Upper lobe of right lung (tissue), 1 donor: ENCODE measurements around the gene NUTF2. TPM values are rescaled to one million over a fixed set of nuclear protein-coding genes. Genes with fewer than 3 reads are reported as not detected.

ENCODE experiments used
- ATAC-seq: fragments of 200-7000 bp; cut with Tn5 transposase; one replicate; pipeline ENCODE4 v1.9.1; 2020; ENCODE audit warnings: mild to moderate bottlenecking, moderate library complexity
- DNase-seq: peaks from one replicate; pipeline ENCODE4 v3.0.0-alpha.2; 2020
- H3K27ac ChIP-seq: fragments of 200-600 bp; one replicate; pipeline ENCODE4 v1.8.0; 2022
- H3K27me3 ChIP-seq: fragments of 200-600 bp; one replicate; pipeline ENCODE4 v1.8.0; 2022; ENCODE audit warnings: mild to moderate bottlenecking
- H3K36me3 ChIP-seq: fragments of 200-600 bp; one replicate; pipeline ENCODE4 v1.8.0; 2022
- H3K4me1 ChIP-seq: fragments of 200-600 bp; one replicate; pipeline ENCODE4 v1.8.0; 2022
- H3K4me3 ChIP-seq: fragments of 200-600 bp; one replicate; pipeline ENCODE4 v1.8.0; 2022; ENCODE audit warnings: mild to moderate bottlenecking
- H3K9me3 ChIP-seq: fragments of 200-600 bp; one replicate; pipeline ENCODE4 v1.8.0; 2022
- CTCF ChIP-seq: fragments of 200-600 bp; IDR thresholded peaks from one replicate; pipeline ENCODE4 v1.8.0; 2022; ENCODE audit warnings: antibody characterized with exemption
- intact Hi-C: fragments of 100-400 bp; cut with DNase I; formaldehyde crosslinking; loops from one replicate; pipeline ENCODE4 v1.11.0; 2022
- total RNA-seq: library from RNA; stranded (reverse); fragmentation: NEBNext Ultra II Directional; extraction: Animal tissue kit (Norgen Biotek cat#: 25700); gene quantifications from one replicate; pipeline ENCODE4 v1.2.1, GENCODE V29; 2021
- donor health status: DM: no; HTN: yes; CAD: no; lungs with severe emphysema.

The NUTF2 gene
- total RNA-seq, 1 donor from 2014 or later, result 55.0 TPM

DNA sequence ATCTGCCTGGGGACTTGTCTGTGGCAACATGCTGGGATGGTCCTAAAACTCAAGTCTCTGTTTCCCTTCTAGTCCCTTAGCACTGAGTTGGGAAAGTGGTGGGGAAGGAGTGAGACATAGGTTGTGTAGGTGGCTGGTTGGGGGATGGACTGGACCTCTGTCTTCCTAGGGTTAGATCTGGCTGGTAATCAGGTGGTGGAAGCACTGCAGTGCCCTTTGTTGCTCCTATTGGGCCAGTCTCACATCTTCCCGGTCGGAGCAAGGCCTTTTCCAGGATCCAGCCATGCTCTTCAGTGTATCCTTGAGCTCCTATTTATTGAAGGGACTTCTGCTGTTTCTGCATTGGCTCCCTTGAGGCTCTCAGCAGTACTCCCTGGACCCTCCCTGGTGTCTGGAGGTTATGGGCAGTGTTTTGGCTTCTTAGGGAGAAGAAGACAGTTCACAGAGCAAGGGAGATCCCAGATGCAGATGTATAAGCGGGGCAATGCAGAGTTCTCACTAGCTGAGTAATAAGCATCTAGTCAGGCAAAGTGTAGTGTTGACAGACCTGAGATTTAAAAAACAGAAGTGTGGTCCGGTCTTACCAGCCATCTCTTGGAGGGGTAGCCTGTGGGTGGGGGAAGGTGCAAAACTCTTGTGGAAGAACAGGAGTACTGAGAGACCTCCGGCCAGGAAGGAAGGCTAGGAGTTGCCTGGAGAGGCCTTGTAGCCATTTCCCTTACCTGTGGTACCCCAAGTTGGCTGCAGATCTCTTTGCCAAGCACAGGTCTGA lies 1.3 kb upstream of the NUTF2 start:
- Histone ChIP-seq H3K4me3 (peak overlapping the region; percentile 100), H3K27ac (peak overlapping the region; percentile 88), H3K36me3 (no peaks in the 10 kb centered on the region), H3K27me3 (no peaks in the 10 kb centered on the region), H3K9me3 (no peaks in the 10 kb centered on the region), H3K4me1 (peaks cover 45% of the 10 kb centered on the region)
- ATAC-seq, result no peak
- intact Hi-C loops, result no loop called here
- no peak for TF ChIP-seq CTCF
- no peak for DNase-seq

- TF ChIP-seq CTCF, result no peak
- Histone ChIP-seq H3K27me3 (no peaks in the 10 kb centered on the region), H3K9me3 (no peaks in the 10 kb centered on the region), H3K4me1 (peaks cover 45% of the 10 kb centered on the region), H3K27ac (peak overlapping the region; percentile 88), H3K4me3 (peak overlapping the region; percentile 100), H3K36me3 (no peaks in the 10 kb centered on the region)
- intact Hi-C loops, result no loop called here
- ATAC-seq (no peak), DNase-seq (no peak)
Measured at GRCh38 chr16:67846063-67846319, 742 bp upstream of the NUTF2 start.

DNA sequence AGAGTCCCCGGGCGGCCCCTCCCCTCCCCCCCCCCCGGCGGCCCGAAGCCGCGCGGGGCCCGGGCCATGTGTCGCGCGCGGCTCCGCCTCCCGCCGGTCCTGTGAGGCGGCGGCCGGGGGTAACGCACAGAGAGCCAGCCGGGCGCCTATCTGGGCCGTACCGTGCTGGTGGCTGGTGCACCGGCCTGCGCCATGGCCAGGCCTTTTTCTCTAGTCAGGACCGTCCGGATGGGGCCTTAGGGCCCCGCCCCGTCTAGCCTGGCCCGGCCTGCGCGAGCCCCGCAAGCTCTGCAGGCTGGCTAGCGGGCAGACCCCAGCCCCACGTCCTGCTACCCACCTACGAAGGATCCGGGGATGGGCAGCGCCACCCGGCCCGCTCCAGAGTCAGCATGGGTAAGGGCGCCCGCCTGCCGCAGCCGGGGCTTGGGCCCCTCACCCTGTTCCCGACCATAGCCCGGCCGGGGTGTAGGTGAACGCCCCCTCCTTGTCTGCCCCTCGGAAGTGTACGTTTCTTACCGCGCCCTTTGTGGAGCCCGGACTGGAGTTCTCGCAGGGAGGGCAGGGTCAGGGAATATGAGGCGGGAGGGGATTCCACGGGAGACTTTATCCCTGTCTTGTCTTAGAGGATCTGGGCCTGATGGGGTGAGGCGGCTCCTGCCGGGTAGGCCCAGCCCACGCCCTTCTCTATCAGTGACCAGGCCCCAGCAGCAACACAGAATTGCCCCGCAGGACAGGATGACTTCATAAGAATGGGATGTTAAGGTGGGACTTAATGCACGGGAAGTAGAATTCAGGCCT lies 530 bp downstream of the NUTF2 start, which contains the start of gene CENPT:
CENPT (minus strand) TSS at position 630 of the 798 bp plus-strand sequence. CDS start 13,834 bp downstream, outside the sequence.
- Histone ChIP-seq H3K36me3 (no peaks in the 10 kb centered on the region), H3K4me1 (peaks cover 45% of the 10 kb centered on the region), H3K27ac (peak within 1 kb of the TSS; percentile 88), H3K4me3 (peak within 1 kb of the TSS; percentile 100), H3K27me3 (no peaks in the 10 kb centered on the region), H3K9me3 (no peaks in the 10 kb centered on the region)
- peak; percentile 90 for DNase-seq
- intact Hi-C loops, result no loop called here
- TF ChIP-seq CTCF, result no peak
- peak; percentile 78 for ATAC-seq

- intact Hi-C loops, result no loop called here
- no peak for ATAC-seq
- Histone ChIP-seq H3K9me3 (no peaks in the 10 kb centered on the region), H3K4me1 (peaks cover 44% of the 10 kb centered on the region), H3K27me3 (no peaks in the 10 kb centered on the region), H3K4me3 (peak overlapping the region; percentile 100), H3K27ac (peak overlapping the region; percentile 88), H3K36me3 (no peaks in the 10 kb centered on the region)
- TF ChIP-seq CTCF, result no peak
- DNase-seq, result no peak
Measured at GRCh38 chr16:67848118-67848517, 1.4 kb downstream of the NUTF2 start.

DNA sequence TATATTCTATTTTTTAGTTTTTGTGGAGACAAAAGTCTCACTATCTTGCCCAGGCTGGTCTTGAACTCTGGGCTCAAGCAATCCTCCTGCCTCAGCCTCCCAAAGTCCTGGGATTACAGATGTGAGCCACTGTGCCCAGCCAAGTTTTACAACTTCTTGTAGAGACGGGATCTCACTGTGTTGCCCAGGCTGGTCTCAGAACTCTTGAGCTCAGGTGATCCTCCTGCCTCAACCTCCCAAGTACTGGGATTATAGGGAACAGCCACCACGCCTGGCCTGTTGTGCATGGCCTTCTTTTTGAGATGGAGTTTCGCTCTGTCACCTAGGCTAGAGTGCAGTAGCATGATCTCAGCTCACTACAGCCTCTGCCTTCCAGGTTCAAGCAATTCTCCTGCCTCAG lies 6.9 kb downstream of the NUTF2 start:
- Histone ChIP-seq H3K9me3 (no peaks in the 10 kb centered on the region), H3K27ac (no peak overlapping the region), H3K27me3 (no peaks in the 10 kb centered on the region), H3K4me1 (peaks cover 23% of the 10 kb centered on the region), H3K4me3 (no peak overlapping the region), H3K36me3 (no peaks in the 10 kb centered on the region)
- DNase-seq (no peak), ATAC-seq (no peak)
- intact Hi-C loops, result no loop called here
- no peak for TF ChIP-seq CTCF
